Hippocampal formation (tissue), 2 donors: ENCODE results near the gene NEFH.
A peak's percentile ranks its signal among the peaks of the same experiment; 100 is the strongest.
"Not testable (repeated sequence)": the region's sequence is repeated elsewhere in the genome, so short reads cannot be mapped to it uniquely, and the experiment has no call there.

Experiments
- DNase-seq, 2 donors: peaks; one replicate each; lab custom pipeline; 2025; lab: John Stamatoyannopoulos, UW

The NEFH gene, protein sequence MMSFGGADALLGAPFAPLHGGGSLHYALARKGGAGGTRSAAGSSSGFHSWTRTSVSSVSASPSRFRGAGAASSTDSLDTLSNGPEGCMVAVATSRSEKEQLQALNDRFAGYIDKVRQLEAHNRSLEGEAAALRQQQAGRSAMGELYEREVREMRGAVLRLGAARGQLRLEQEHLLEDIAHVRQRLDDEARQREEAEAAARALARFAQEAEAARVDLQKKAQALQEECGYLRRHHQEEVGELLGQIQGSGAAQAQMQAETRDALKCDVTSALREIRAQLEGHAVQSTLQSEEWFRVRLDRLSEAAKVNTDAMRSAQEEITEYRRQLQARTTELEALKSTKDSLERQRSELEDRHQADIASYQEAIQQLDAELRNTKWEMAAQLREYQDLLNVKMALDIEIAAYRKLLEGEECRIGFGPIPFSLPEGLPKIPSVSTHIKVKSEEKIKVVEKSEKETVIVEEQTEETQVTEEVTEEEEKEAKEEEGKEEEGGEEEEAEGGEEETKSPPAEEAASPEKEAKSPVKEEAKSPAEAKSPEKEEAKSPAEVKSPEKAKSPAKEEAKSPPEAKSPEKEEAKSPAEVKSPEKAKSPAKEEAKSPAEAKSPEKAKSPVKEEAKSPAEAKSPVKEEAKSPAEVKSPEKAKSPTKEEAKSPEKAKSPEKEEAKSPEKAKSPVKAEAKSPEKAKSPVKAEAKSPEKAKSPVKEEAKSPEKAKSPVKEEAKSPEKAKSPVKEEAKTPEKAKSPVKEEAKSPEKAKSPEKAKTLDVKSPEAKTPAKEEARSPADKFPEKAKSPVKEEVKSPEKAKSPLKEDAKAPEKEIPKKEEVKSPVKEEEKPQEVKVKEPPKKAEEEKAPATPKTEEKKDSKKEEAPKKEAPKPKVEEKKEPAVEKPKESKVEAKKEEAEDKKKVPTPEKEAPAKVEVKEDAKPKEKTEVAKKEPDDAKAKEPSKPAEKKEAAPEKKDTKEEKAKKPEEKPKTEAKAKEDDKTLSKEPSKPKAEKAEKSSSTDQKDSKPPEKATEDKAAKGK

DNA sequence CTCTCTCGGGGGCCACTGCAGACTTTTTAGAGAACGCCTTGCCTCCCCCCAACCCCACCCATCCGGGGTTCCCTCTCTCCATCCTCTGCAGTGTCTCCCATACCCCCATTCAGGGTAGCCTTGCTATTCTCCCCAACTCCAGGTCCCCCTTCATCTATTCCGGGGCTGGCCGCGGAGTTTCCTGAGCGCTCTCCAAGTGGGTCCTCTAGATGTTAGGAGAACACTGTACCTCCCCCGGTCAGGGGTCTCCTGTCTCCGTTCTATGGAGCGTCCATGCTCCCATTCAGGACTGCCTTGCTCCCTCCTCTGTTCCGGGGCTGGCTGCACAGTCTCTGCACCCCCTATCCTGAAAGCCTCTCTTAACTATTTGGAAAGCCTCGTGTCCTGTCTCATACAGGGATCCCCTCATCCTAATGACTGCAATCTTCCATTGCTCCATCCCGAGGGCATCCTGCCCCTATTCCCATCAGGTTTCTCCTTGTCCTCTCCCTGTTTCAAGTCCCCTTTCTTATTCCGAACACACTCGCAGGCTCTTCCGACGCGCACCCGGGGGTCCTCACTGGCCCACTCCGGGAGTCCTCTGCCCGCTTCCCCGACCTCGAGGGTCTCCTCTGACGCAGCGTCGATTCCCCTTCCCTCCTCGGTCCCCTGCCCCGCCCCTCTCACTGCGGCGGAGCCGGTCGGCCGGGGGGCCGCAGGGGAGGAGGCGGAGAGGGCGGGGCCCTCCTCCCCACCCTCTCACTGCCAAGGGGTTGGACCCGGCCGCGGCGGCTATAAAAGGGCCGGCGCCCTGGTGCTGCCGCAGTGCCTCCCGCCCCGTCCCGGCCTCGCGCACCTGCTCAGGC lies at the start of gene NEFH:
TSS of gene NEFH (plus strand) at position 802 of the 845 bp plus-strand sequence. CDS start 45 bp downstream, outside the sequence.
- DNase-seq = no peak

DNA sequence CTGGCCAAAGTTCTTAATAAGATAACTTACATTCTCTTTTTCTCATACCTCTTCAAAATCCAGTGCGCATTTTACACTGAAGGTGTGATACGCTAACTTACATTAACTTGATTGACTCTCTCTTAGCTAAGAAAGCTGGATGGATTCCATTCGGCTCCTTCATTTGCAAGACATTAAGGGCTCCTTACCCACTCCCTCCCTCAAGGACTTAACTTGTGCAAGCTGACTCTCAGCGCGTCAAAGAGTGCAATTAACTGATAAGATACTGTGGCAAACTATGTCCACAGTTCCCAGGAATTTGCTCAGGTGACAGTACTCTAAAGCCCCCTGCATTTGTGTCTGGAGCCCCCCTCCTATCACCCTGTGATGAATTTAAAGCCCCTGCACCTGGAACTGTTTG lies 48.0 kb upstream of the NEFH start:
- DNase-seq = no peak

DNA sequence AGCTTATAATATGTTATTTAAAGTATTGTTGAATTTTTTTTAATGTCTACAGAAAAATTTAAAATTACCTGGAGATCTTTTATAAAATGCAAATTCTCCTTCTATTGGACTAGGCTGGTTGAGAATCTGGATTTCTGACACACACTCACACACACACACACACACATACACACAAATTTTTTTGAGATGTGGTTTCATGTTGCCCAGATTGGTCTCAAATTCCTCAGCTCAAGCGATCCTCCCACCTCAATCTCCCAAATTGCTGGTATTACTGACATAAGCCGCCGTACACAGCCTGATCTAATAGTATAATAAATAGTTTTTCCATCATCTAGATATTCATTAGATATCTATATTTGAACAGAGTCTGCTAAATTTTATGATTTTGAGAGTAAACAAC lies 46.2 kb upstream of the NEFH start:
- DNase-seq = no peak

DNA sequence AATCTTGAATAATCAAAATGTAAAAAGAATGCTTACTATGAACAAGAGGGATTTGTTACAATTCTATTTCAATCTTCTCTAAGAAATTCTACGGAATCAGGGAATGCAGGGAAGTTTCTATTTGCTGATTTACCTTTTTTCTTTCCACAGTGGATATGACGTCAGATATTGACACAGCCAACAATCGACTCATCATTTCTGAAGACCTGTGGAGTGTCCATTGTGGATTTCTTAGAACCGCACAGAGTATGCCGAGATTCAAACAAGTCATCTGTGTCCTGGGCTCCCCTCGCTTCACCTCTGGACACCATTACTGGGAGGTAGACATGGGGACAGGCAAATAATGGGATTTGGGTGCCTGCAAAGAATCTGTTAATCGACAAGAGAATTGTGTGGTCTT lies 45.7 kb upstream of the NEFH start:
- DNase-seq = no peak

DNA sequence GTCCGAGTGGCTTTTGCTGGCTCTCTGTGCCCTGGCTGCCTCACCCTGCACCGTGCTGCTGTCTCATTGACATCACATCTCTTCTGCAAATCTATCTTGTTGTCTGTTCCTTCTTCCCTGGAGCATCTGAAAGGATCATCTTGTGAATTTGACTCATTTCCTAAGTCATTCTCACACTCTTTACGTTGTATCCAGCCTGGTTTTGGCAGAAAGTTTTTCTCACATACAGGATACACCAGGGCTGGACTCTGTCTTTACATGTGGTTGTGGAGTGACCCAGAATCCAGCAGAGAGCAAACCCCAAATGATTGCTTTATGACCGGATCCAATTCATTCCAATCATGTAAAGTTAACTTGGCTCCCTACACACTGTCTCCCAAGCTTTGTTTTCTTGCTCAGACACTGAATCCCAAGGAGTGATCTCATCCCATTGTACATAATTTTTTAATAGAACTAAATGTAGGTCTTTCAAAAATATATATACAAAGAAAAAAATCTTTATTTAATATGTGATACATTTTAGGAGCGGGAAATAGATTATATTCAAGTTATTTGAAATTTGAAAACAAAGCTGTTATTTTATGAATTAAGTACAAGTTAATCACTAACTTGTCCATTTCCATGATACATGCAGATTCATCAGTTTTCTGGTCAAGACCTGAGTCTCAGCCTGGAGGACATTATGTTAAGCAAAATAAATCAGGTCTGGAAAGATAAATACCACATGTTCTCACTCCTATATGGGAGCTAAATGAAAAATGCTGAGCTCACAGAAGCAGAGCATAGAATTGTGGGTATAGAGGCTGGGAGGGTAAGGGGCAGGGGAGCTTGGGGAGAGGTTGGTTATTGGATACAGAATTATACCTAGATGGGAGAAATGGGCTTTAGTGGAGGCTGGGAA lies 44.5 kb upstream of the NEFH start:
- DNase-seq = no peak

DNA sequence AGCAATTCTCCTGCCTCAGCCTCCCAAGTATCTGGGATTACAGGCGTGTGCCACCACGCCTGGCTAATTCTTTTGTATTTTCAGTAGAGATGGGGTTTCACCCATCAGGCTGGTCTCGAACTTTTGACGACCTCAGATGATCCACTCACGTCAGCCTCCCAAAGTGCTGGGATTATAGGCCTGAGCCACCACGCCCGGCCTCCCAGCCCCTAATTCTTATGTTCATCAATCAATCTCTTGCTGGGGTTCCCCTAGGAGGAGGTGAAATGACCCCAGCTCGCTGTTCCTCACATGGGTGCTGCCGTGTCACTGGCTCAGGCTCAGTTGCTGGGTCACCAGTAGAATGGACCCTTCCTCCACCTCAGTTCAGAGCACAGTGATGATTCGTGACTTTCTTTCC lies 41.7 kb upstream of the NEFH start, which contains the start of gene RFPL1:
TSS of gene RFPL1 (plus strand) at position 301 of the 400 bp plus-strand sequence.
- not testable (repeated sequence) for DNase-seq

DNA sequence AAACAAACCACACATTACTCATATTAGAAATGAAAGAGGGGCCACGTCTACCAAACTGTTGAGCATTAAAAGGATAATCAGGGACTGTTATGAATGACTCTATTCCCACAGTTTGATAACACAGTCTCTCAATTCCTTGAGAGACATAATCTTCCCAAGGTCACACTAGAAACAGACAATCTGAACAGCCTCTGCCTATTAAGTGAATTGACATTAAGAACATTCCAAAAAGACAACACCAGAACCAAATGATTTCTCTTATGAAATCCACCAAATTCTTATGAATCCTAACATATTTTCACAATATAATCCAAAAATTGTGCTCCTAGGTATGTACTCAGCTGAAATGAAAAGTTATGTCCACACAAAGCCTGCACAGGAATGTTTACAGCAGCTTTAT lies 37.0 kb upstream of the NEFH start:
- no peak for DNase-seq

DNA sequence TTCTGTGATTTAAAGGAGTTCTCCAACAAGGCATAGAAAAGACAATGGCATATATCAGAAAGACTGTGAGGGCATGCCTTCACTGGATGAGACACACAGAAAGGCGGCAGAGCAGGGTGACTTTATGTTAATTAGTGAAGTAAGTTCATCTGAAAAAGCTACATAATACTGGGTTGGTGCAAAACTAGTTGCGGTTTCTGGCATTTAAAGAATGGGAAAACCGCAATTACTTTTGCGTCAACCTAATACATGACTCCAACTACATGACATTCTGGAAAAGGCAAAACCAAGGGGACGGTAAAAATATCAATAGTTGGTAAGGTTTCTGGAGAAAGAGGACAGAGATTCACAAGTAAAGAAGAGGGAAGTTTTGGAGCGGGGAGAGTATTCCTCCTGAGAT lies 36.6 kb upstream of the NEFH start:
- DNase-seq = no peak

DNA sequence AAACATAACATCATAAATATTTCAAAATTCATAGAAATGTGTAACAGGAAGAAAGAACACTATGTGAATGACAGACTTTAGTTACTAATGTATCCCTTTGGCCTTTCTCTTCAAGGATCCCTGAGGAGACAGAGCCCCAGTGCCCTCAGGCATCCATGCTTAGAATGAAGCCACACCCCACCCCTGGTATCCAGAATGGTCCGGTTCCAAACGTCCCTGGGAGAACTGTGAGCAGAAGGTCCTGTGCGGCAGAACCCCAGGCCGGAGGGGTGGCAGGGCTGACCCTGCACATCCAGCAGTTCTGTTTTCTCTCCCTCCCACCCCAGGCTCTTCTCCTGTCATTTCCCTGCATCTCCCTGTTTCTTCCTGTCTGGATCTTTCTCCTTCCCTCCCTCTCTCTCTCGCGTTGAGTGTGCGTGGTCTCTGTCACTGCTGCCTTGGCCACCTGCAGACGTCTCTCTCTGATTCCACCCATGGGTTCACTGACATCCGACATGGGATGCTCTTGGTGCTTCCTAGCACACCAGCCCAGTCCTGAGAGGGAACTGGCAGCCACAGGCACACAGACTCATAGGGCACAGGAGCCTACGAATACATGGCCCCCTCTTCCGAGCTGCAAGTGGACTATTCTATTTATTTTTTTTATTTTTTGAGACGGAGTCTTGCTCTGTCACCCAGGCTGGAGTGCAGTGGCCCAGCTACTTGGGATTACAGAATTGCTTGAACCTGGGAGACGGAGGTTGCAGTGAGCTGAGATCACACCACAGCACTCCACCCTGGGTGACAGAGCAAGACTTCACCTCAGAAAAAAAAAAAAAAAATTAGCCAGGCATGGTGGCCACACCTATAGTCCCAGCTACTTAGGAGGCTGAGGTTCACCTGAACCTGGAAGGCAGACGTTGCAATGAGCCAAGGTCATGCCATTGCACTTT lies 35.9 kb upstream of the NEFH start:
- no peak for DNase-seq

DNA sequence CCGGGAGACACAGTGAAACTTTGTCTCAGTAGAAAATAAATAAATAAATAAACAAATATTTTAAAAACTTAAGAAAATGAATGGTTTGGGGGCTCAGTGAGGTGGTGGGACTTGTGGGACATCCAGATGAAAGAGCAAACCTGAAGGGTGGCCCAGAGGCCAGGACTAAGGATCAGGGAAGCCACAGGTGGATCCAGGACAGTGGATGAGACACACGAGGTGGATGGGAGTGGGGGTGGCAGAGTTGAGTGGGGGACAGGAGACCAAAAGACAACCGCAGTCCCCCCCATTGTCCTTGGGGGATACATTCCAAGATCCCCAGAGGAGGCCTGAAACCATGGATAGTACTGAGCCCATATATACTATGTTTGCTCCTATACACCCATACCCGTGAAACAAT lies 34.5 kb upstream of the NEFH start:
- DNase-seq = no peak

DNA sequence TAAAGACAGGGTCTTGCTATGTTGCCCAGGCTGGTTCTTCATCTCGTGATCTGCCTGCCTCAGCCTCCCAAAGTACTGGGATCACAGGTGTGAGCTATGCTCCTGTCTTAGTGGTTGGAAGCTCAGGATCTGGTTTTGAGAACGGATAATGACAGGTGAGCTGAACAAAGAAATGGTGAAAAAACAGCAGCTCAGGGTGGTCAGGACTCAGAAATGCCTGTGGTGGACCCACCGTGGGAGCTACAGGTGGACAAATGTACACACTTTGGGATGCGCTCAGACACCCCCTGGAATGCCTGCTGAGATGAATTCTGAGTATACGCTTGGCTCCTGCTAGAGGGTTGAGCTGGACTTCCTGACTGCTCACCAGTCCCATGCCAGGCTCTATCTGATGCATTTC lies 32.1 kb upstream of the NEFH start:
- DNase-seq = no peak

DNA sequence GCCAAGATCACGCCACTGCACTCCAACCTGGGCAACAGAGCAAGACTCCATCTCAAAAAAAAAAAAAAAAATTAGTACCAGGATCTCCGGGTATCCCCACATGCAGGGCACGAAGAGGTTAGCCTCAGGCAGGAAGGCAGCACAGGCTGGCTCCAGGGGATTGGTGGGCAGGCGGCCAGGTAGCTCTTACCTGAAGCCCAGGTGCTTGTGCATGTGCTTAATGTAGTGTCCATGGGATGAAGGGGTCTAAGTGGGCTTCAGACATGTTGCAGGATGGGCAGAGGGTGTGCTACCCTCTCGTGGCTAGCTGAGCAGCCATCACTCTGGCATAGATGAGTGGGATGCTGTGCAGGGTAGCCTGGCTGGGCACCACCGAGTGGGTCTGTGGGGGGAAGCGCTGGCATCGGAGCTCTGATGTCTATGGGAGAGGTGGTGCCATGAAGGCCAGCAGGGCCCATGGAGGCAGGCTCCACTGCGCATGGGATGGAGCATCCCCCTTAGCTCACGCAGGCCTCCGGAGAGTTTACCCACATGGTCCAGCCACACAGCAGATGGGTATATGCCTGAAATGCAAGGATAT lies 30.6 kb upstream of the NEFH start:
- no peak for DNase-seq

DNA sequence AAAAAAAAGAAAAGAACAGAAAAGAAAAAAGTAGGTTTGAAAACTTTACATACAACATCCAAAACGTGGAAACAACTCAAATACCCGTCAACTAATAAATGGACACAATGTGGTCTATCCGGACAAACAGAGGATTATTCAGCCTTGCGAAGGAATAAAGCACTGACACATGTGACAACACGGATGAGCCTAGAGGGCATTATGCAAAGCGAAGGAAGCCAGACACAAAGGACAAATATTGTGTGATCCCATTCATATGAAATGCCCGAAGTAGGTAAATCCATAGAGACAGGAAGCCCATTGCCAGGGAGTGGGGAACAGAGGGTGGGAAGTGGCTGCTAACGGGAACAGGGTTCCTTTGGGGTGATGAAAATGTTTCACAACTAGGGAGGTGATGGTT lies 29.8 kb upstream of the NEFH start:
- no peak for DNase-seq

DNA sequence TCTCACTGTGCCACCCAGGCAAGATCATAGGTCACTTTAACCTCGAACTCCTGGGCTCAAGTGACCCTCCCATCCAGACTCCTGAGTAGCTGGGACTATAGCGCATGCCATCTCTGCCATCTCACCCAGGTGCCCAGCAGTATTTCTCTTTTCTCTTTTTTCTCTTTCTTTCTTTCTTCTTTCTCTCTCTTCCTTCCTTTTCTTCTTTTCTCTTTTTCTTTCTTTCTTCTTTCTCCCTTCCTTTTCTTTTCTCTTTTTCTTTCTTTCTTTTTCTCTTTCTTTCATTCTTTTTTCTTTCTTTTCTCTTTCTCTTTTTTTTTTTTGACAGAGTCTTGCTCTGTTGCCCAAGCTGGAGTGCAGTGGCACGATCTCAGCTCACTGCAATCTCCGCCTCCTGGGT lies 28.2 kb upstream of the NEFH start:
- no peak for DNase-seq

DNA sequence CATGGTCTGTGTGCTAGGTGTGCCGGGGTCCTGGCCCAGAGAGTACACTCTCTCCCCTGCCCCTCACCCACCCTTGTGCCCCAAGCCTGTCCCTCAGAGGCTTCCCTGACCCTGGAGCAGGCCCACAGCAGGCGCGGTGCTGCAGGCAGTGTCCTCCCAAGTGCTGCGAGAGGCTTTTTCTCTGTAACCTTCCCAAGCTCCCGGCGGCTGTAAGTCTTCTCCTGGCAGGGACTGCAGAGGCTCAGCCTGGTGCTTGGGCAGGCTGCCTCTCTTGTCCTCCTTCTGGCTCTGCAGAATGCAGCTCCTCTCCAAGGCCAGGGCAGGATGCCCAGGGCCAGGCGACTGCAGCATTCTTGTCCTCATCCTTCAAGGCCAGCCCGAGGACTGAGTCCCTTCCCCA lies 25.7 kb upstream of the NEFH start:
- peak in 1 of 2 donors; percentile 36 for DNase-seq

DNA sequence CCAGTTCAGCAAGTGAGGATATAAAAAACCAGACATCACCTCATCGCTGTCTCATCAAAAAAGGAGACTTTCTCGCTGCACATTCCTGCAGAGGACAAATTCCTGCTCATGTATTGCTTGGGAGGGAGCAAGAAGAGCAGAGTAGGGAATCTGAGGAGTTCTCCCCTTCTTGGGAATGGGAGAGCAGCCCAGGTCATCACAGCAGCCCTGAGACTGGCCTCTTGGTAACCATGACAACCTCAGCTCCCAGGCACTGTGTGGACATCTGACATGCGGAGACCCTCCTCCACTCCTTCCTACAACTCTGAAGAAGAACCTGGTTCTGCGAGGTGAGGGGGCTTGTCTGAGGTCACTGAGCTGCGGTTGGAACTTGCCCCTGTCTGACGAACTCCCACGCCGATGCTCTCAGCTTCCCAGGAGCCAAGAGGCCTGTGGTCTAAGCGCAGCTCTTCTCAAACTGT lies 23.8 kb upstream of the NEFH start:
- no peak for DNase-seq

DNA sequence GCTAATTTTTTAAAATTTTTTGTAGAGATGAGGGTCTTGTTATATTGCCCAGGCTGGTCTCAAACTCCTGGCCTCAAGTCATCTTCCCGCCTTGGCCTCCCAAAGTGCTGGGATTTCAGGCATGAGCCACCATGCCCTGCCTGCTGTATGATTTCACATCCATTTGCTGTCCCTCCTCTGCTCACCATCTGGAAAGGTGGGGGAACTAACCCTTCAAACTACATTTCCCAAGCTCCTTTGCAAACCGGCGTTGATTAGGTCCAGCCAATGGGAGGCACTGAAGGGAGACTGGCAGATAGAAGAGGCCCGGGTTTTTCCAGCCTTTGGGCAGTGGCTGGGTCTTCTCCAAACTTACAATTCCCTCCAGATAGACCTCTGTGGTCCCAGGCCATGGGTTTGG lies 22.3 kb upstream of the NEFH start:
- DNase-seq = no peak

DNA sequence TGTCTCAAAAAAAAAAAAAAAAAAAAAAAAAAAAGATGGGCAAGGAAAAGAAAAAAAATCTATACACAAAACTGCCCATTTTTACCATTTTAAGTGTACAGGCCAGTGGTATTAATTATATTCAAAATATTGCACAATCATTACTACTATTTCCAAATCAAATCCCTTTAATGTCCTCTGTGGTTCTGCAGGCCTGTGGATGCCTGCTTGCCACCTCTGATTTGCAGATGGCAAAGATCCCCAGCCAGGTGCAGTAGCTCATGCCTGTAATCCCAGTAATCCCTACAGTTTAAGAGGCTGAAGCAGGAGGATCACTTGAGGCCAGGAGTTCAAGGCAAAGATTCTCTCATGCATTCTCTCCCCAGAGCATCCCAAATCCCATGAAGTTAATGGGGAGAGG lies 21.5 kb upstream of the NEFH start:
- DNase-seq = no peak

DNA sequence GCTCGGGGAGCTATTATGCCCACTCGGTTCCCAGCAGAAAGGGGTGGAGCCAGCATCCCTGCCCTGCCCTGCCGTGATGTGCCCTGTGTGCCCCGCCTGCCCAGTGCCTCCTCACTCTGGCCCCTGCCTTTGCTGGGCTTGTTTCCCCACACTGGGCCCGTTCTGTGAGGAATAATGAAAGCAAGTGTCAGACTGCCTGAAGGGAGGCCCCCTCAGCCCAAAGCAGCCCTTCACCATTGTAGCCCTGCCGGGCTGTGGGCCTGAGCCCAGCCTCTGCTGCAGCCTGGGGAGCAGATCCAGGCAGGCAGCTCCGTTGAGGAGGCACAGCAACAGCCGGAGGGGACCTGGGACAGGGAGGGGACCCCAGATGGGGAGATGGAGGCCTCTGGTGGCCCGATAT lies 20.2 kb upstream of the NEFH start:
- no peak for DNase-seq
